GM21737 (cell line): ENCODE results near the gene NFS1.

Experiments
- ATAC-seq: cut with Tn5 transposase; IDR thresholded peaks from one replicate; pipeline ENCODE4 v1.9.1; 2021; ENCODE audit warnings: mild to moderate bottlenecking, moderate library complexity; ENCODE audit not compliant: unreplicated experiment

The NFS1 gene

GRCh38 chr20:35680452-35681183 is 18.5 kb downstream of the NFS1 start:
- ATAC-seq = no peak

GRCh38 chr20:35674921-35675320 is 24.2 kb downstream of the NFS1 start:
- ATAC-seq = no peak

- ATAC-seq = no peak
Observed at GRCh38 chr20:35673884-35674283, 25.3 kb downstream of the NFS1 start.

- no peak for ATAC-seq
Observed at GRCh38 chr20:35669681-35670080, 29.5 kb downstream of the NFS1 start.

- no peak for ATAC-seq
Observed at GRCh38 chr20:35669221-35669620, 29.9 kb downstream of the NFS1 start.

- ATAC-seq = no peak
Observed at GRCh38 chr20:35665949-35666288, 33.2 kb downstream of the NFS1 start.

- ATAC-seq = peak; percentile 73
Observed at GRCh38 chr20:35664466-35665206, 34.5 kb downstream of the NFS1 start, which contains the start of the genes CPNE1 and RBM12. Gene CPNE1, minus strand, starts transcription at chr20:35664900. Its CDS starts 31,977 bp downstream, at chr20:35632923. Gene RBM12, minus strand, starts transcription at chr20:35664900. Its CDS starts 9,578 bp downstream, at chr20:35655322.

GRCh38 chr20:35663516-35664465 is 35.4 kb downstream of the NFS1 start:
- peak; percentile 34 for ATAC-seq

- ATAC-seq = no peak
Observed at GRCh38 chr20:35662551-35662950, 36.6 kb downstream of the NFS1 start.

- no peak for ATAC-seq
Observed at GRCh38 chr20:35661908-35662307, 37.2 kb downstream of the NFS1 start.

- ATAC-seq = no peak
Observed at GRCh38 chr20:35661053-35661452, 38.1 kb downstream of the NFS1 start.

- ATAC-seq = no peak
Observed at GRCh38 chr20:35660122-35660937, 38.8 kb downstream of the NFS1 start.

GRCh38 chr20:35657271-35657670 is 41.9 kb downstream of the NFS1 start:
- ATAC-seq = no peak

GRCh38 chr20:35654415-35654814 is 44.7 kb downstream of the NFS1 start:
- no peak for ATAC-seq

GRCh38 chr20:35653893-35654292 is 45.3 kb downstream of the NFS1 start:
- ATAC-seq = no peak

GRCh38 chr20:35653430-35653734 is 45.8 kb downstream of the NFS1 start:
- no peak for ATAC-seq

GRCh38 chr20:35652641-35653429 is 46.3 kb downstream of the NFS1 start:
- ATAC-seq = no peak

- no peak for ATAC-seq
Observed at GRCh38 chr20:35651958-35652357, 47.2 kb downstream of the NFS1 start.

- no peak for ATAC-seq
Observed at GRCh38 chr20:35650632-35651031, 48.5 kb downstream of the NFS1 start.

GRCh38 chr20:35648836-35649235 is 50.3 kb downstream of the NFS1 start:
- no peak for ATAC-seq
